ENCODE results near the gene RBL2. TPM values are rescaled to one million over a fixed set of nuclear protein-coding genes. Genes with fewer than 3 reads are reported as not detected.
A peak's percentile ranks its signal among the peaks of the same experiment; 100 is the strongest.

RBL2 gene
- total and polyA plus RNA-seq, 2 of the 13 experiments (the other 11 are each of a cell fraction or from before 2014, with no cell fraction given), result 41.2 to 60.9 TPM

DNA sequence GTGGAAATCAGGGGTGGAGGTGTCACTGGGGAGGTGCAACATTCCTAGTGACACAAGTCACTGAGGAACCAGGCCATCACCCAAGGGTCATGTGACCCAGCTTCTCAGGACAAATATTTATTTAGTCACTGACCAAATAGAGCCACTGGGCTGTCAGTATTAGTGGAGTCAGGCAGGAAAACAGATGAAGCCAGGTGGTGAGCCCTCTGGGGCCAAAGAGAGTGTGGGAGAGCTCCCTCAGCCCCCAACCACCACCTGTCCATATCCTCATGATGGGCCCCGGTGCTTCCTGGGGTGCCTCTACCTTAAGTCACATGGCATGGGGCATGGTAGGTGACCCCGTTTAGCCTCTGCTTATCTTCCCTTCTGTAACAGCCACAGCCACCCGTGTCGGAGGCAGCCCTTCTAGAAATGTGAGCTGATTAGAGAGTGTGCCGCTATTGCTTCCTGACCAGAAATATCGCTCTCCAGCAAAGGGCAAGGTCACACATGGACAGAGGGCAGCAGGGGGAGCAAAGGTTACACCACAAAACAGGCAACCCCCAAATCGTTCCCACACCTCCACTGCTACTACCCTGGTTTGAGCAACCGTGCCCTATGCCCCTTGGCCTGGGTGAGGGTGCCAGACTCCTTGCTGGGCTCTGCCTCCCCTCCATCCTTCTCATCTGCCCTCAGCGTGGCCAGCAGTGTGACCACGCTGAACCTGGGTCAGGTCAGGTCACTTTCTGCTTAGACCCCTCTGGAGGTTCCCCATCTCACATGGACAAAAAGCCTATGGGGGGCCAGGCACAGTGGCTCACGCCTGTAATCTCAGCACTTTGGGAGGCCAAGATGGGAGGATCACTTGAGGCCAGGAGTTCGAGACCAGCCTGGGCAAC, 77.4 kb downstream of the RBL2 start (continued):
- TF ChIP-seq ETV6 (CRISPR knock-in tag; conservative IDR thresholded peaks at IDR 0.05) (no peak), ZNF761 (CRISPR knock-in tag; conservative IDR thresholded peaks at IDR 0.05) (no peak; the same call in 1 of the 2 replicates), MAZ (IDR thresholded peaks at IDR 0.05; ENCODE audit: borderline replicate concordance, low read depth, low read length) (no peak), MAZ (CRISPR knock-in tag; IDR thresholded peaks at IDR 0.05; ENCODE audit: low read depth) (peak; percentile 81), HNRNPH1 (optimal IDR thresholded peaks at IDR 0.05; ENCODE audit: low read depth, low read length) (no peak), CENPT (CRISPR knock-in tag; IDR thresholded peaks at IDR 0.05; ENCODE audit: low read depth) (no peak; the same call in 1 of the 2 replicates), ZNF777 (CRISPR knock-in tag; IDR thresholded peaks at IDR 0.05) (0 out of 2 replicates have a peak, but pooled peaks have one; percentile 49), ISX (CRISPR knock-in tag; conservative IDR thresholded peaks at IDR 0.05) (no peak), NRL (CRISPR knock-in tag; IDR thresholded peaks at IDR 0.05; ENCODE audit: borderline replicate concordance) (peak; percentile 64; the same call in 1 of the 2 replicates), HNRNPK (IDR thresholded peaks at IDR 0.05; ENCODE audit: low read depth, low read length, poor library complexity, severe bottlenecking) (no peak)
- TF ChIP-seq, protein P1, sequence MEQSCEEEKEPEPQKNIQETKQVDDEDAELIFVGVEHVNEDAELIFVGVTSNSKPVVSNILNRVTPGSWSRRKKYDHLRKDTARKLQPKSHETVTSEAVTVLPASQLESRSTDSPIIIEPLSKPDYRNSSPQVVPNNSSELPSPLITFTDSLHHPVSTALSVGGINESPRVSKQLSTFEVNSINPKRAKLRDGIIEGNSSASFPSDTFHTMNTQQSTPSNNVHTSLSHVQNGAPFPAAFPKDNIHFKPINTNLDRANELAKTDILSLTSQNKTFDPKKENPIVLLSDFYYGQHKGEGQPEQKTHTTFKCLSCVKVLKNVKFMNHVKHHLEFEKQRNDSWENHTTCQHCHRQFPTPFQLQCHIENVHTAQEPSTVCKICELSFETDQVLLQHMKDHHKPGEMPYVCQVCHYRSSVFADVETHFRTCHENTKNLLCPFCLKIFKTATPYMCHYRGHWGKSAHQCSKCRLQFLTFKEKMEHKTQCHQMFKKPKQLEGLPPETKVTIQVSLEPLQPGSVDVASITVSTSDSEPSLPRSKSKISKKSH (CRISPR knock-in tag; IDR thresholded peaks at IDR 0.05; ENCODE audit: borderline replicate concordance), result peak; percentile 92
- TF ChIP-seq, protein P2, sequence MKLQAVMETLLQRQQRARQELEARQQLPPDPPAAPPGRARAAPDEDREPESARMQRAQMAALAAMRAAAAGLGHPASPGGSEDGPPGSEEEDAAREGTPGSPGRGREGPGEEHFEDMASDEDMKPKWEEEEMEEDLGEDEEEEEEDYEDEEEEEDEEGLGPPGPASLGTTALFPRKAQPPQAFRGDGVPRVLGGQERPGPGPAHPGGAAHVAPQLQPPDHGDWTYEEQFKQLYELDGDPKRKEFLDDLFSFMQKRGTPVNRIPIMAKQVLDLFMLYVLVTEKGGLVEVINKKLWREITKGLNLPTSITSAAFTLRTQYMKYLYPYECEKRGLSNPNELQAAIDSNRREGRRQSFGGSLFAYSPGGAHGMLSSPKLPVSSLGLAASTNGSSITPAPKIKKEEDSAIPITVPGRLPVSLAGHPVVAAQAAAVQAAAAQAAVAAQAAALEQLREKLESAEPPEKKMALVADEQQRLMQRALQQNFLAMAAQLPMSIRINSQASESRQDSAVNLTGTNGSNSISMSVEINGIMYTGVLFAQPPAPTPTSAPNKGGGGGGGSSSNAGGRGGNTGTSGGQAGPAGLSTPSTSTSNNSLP (IDR thresholded peaks at IDR 0.05; ENCODE audit: low read depth, low read length), result no peak
- TF ChIP-seq, protein P3, sequence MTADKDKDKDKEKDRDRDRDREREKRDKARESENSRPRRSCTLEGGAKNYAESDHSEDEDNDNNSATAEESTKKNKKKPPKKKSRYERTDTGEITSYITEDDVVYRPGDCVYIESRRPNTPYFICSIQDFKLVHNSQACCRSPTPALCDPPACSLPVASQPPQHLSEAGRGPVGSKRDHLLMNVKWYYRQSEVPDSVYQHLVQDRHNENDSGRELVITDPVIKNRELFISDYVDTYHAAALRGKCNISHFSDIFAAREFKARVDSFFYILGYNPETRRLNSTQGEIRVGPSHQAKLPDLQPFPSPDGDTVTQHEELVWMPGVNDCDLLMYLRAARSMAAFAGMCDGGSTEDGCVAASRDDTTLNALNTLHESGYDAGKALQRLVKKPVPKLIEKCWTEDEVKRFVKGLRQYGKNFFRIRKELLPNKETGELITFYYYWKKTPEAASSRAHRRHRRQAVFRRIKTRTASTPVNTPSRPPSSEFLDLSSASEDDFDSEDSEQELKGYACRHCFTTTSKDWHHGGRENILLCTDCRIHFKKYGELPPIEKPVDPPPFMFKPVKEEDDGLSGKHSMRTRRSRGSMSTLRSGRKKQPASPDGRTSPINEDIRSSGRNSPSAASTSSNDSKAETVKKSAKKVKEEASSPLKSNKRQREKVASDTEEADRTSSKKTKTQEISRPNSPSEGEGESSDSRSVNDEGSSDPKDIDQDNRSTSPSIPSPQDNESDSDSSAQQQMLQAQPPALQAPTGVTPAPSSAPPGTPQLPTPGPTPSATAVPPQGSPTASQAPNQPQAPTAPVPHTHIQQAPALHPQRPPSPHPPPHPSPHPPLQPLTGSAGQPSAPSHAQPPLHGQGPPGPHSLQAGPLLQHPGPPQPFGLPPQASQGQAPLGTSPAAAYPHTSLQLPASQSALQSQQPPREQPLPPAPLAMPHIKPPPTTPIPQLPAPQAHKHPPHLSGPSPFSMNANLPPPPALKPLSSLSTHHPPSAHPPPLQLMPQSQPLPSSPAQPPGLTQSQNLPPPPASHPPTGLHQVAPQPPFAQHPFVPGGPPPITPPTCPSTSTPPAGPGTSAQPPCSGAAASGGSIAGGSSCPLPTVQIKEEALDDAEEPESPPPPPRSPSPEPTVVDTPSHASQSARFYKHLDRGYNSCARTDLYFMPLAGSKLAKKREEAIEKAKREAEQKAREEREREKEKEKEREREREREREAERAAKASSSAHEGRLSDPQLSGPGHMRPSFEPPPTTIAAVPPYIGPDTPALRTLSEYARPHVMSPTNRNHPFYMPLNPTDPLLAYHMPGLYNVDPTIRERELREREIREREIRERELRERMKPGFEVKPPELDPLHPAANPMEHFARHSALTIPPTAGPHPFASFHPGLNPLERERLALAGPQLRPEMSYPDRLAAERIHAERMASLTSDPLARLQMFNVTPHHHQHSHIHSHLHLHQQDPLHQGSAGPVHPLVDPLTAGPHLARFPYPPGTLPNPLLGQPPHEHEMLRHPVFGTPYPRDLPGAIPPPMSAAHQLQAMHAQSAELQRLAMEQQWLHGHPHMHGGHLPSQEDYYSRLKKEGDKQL (CRISPR knock-in tag; IDR thresholded peaks at IDR 0.05; ENCODE audit: low read depth), result 0 out of 2 replicates have a peak, but pooled peaks have one; percentile 67
- TF ChIP-seq, protein P4, sequence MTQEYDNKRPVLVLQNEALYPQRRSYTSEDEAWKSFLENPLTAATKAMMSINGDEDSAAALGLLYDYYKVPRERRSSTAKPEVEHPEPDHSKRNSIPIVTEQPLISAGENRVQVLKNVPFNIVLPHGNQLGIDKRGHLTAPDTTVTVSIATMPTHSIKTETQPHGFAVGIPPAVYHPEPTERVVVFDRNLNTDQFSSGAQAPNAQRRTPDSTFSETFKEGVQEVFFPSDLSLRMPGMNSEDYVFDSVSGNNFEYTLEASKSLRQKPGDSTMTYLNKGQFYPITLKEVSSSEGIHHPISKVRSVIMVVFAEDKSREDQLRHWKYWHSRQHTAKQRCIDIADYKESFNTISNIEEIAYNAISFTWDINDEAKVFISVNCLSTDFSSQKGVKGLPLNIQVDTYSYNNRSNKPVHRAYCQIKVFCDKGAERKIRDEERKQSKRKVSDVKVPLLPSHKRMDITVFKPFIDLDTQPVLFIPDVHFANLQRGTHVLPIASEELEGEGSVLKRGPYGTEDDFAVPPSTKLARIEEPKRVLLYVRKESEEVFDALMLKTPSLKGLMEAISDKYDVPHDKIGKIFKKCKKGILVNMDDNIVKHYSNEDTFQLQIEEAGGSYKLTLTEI (CRISPR knock-in tag; conservative IDR thresholded peaks at IDR 0.05), result no peak
- TF ChIP-seq, protein P5, sequence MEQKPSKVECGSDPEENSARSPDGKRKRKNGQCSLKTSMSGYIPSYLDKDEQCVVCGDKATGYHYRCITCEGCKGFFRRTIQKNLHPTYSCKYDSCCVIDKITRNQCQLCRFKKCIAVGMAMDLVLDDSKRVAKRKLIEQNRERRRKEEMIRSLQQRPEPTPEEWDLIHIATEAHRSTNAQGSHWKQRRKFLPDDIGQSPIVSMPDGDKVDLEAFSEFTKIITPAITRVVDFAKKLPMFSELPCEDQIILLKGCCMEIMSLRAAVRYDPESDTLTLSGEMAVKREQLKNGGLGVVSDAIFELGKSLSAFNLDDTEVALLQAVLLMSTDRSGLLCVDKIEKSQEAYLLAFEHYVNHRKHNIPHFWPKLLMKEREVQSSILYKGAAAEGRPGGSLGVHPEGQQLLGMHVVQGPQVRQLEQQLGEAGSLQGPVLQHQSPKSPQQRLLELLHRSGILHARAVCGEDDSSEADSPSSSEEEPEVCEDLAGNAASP (CRISPR knock-in tag; IDR thresholded peaks at IDR 0.05; ENCODE audit: borderline replicate concordance), result peak; percentile 89

All from HepG2 (cell line).